GM18858 (cell line): ENCODE results near the gene EML3.
"Not testable (repeated sequence)": the region's sequence is repeated elsewhere in the genome, so short reads cannot be mapped to it uniquely, and the experiment has no call there.

Experiments used
- ATAC-seq: cut with Tn5 transposase; IDR thresholded peaks from one replicate; pipeline ENCODE4 v1.9.1; 2021; ENCODE audit not compliant: unreplicated experiment

Gene EML3

GRCh38 chr11:62612366-62613290, at the start of gene EML3, which contains the start of gene ROM1:
TSS of gene EML3 (minus strand) at chr11:62612775. CDS start at chr11:62612457, 318 bp downstream.
TSS of gene ROM1 (plus strand) at chr11:62613257. CDS start at chr11:62613282, 25 bp downstream.
- ATAC-seq = peak; percentile 50

- ATAC-seq = no peak
Observed at GRCh38 chr11:62656796-62657429, 44.3 kb upstream of the EML3 start.

DNA sequence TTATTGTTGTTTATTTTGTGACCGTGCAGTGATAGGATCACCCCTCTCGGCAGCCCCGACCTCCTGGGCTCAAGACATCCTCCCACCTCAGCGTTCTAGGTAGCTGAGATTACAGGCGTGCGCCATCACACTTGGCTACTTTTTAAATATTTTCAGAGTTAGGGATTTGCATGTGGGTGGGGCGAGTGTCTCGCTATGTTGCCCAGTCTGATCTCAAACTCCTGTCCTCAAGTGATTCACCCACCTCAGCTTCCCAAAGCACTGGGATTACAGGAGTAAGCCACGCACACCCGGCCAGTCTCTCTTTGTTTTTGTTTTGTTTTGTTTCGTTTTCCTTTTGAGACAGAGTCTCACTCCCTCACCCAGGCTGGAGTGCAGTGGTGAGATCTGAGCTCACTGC, 41.7 kb upstream of the EML3 start:
- no peak for ATAC-seq

- ATAC-seq = no peak
Observed at GRCh38 chr11:62652161-62653006, 39.8 kb upstream of the EML3 start.

GRCh38 chr11:62650283-62650682, 37.7 kb upstream of the EML3 start:
- not testable (repeated sequence) for ATAC-seq

- ATAC-seq = no peak
Observed at GRCh38 chr11:62649486-62649885, 36.9 kb upstream of the EML3 start.

DNA sequence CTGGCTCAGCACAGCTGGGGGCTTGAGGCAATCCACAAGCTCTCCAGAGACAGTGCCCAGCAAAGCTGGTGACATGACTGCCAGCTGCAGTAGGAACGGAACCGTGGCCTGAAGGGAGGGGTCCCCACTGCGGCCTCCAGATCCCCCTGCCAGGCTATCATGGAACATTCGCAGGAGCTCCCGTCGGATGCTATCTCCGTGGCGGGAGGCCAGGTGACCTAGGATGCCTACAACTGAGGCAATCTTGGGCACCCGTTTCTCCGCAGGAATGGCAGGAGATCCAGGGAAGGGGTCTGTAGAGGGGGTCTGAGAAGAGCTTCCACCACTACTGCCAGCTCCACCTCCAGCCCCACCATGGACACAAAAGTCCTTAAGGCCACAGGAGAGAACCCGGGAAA, 36.4 kb upstream of the EML3 start:
- ATAC-seq = no peak

DNA sequence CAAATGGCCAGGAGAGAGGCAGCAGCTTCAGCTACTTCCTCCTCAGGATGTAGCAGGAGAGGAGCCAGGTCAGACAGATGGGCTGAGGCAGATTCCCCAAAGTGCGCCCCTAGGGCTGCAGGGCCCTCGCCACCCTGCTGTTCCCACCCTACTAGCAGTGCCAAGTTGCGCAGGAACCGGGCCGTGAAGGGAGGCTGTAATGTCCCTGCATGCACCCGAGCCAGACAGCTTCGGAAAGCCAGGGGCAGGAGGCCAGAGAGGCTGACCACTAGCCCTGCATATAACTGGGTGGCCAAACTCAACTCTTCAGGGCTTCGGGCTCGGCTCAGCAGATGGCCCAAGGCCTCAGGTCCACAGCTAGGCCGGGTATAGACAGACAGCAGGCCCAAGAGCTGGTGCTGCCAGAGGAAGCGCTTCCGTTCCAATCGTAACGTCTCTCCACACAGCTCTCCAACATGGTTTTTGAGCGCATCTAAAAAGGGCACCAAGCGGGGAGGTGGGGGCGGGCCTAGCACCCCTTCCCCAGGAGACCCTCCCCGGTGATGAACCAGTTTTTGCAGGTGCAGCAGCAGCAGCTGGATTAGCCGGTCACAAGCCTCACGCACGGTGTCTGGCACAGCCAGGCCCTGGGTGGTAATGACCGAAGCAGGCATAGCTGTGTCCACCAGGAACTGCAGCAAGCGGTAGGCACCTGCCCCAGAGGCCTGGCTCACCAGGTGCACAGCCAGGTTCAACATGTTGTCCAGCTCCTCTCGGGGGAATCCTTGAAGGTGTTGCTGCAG, 35.8 kb upstream of the EML3 start:
- no peak for ATAC-seq

DNA sequence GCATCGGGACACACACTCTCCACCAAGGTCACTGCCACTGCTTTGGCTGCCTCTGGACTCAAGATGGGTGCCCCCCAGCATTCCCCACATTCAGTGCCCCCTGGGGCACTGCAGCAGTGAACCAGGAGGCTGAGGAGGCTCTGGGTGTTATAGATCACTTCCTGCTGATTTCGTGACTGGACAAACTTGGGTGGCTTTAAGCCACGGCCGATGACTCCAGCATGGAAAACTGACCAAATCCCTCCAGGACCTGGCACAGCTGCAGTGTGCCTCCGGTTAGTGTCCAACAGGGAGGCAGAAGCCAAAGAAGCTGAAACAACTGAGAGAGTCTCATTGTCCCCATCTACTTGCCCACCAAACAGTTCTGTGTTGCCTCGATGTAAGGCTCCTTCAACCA, 35.0 kb upstream of the EML3 start:
- no peak for ATAC-seq

GRCh38 chr11:62646825-62647608, 34.4 kb upstream of the EML3 start:
- ATAC-seq = no peak

- ATAC-seq = peak; percentile 72
Observed at GRCh38 chr11:62645946-62646824, 33.6 kb upstream of the EML3 start, which contains the start of gene GANAB. TSS of gene GANAB (minus strand) at chr11:62646613. CDS start at chr11:62646599, 14 bp downstream.

GRCh38 chr11:62645671-62645945, 33.0 kb upstream of the EML3 start:
- no peak for ATAC-seq

DNA sequence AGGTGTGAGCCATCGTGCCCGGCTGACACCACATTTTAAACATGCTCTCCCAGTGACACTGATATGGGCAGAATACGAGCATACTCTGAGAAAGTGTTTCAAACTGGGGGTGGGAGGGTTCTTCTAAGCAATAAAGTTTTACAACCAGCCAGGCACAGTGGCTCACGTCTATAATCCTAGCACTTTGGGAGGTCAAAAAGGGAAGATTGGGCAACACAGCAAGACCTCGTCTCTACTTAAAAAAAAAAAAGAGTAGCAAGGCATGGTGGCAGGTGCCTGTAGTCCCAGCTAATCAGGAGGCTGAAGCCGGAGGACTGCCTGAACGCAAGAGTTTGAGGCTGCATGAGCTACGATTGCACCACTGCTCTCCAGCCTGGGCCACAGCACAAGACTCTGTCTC, 31.6 kb upstream of the EML3 start:
- ATAC-seq = no peak

DNA sequence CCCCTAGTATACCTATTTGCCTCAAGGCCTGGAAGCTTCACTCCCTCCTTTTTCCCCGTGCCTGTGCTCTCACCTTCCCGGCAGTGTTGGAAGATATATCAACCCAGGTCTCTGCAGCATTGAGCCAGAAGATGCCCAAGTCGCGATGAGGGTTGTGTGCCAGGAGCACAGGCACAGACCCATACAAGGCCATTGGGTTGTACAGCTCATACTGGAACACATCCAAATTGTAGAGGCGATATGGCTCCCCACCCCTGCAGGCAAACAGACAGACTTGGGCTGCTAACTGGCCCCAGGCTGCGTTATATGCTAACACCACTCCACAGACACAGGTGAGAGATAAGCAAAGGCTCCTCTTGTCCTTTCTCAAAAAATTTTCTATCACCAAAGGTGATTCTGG, 19.9 kb upstream of the EML3 start:
- ATAC-seq = no peak

- ATAC-seq = no peak
Observed at GRCh38 chr11:62627713-62628112, 15.1 kb upstream of the EML3 start.

GRCh38 chr11:62622476-62623089, 10.0 kb upstream of the EML3 start:
- no peak for ATAC-seq

GRCh38 chr11:62621567-62622470, 9.2 kb upstream of the EML3 start, which contains the start of gene B3GAT3:
TSS of gene B3GAT3 (minus strand) at chr11:62621986. CDS start at chr11:62621947, 39 bp downstream.
- ATAC-seq = peak; percentile 88
